Testis (tissue), 2 donors: ENCODE measurements around the gene FBXO24.

ENCODE experiments used
- POLR2A ChIP-seq: fragments of 450-650 bp; IDR thresholded peaks from one replicate; pipeline ENCODE4 v1.6.1; 2017; ENCODE audit warnings: antibody characterized with exemption, mild to moderate bottlenecking, moderate library complexity
- TF ChIP-seq, protein P1 (sequence below), 3 experiments: fragments of 450-650 bp in 2 of 3; fragments of 200-600 bp in 1 of 3; sonication (generic) in 1 of 3; IDR thresholded peaks; one replicate each; pipeline ENCODE4 v1.5.1; 2016 to 2019; ENCODE audit warnings: antibody characterized with exemption in 3 of 3, mild to moderate bottlenecking in 2 of 3, moderate library complexity in 1 of 3

GRCh38 chr7:100567751-100568175 is 18.4 kb upstream of the FBXO24 start:
- TF ChIP-seq, protein P1, sequence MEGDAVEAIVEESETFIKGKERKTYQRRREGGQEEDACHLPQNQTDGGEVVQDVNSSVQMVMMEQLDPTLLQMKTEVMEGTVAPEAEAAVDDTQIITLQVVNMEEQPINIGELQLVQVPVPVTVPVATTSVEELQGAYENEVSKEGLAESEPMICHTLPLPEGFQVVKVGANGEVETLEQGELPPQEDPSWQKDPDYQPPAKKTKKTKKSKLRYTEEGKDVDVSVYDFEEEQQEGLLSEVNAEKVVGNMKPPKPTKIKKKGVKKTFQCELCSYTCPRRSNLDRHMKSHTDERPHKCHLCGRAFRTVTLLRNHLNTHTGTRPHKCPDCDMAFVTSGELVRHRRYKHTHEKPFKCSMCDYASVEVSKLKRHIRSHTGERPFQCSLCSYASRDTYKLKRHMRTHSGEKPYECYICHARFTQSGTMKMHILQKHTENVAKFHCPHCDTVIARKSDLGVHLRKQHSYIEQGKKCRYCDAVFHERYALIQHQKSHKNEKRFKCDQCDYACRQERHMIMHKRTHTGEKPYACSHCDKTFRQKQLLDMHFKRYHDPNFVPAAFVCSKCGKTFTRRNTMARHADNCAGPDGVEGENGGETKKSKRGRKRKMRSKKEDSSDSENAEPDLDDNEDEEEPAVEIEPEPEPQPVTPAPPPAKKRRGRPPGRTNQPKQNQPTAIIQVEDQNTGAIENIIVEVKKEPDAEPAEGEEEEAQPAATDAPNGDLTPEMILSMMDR (IDR thresholded peaks at IDR 0.05), result no peak
- no peak for TF ChIP-seq POLR2A
